ENCODE results near the gene TMCO4. TPM values are rescaled to one million over a fixed set of nuclear protein-coding genes. Genes with fewer than 3 reads are reported as not detected.
"Not testable (repeated sequence)": the region's sequence is repeated elsewhere in the genome, so short reads cannot be mapped to it uniquely, and the experiment has no call there.

TMCO4 gene
- total and polyA plus RNA-seq, 8 donors: 12.6 to 25.1 (median 17.3) TPM

DNA sequence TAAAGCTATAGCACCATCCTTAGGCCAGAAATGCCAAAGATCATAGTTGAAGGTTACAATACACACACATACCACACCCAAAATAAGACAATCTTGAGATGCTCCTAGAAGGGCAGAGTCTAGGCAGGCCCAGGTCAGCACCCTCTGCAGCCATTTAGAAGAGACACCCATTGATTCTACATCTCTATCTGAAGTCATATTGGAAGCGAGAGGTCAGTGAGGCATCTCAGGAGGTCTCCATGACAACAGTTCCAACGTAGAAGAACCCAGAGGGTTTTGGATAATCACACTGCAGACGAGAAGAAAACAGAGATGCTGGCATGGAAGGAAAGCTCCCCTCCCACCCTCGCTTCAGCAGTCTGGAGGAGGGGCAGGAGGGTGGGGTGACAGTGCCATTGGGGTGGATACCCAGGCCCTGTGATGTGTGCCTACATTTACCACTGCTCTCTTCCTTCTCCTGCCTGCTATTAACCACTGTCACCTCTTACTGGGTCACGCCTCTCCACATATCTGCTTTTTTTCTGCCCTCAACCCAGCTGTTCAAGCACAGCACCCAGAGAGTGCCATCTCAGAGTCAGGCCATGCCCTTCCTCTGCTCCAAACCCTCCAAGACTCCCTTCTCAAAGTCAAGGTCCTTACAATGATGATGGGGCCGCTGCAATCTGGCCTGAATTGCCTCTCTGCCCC is 6.2 kb downstream of the TMCO4 start:
- 86 to 89% methylated on average over 6 of the region's 6 CpGs for WGBS, 2 donors
- TF ChIP-seq, protein P1, sequence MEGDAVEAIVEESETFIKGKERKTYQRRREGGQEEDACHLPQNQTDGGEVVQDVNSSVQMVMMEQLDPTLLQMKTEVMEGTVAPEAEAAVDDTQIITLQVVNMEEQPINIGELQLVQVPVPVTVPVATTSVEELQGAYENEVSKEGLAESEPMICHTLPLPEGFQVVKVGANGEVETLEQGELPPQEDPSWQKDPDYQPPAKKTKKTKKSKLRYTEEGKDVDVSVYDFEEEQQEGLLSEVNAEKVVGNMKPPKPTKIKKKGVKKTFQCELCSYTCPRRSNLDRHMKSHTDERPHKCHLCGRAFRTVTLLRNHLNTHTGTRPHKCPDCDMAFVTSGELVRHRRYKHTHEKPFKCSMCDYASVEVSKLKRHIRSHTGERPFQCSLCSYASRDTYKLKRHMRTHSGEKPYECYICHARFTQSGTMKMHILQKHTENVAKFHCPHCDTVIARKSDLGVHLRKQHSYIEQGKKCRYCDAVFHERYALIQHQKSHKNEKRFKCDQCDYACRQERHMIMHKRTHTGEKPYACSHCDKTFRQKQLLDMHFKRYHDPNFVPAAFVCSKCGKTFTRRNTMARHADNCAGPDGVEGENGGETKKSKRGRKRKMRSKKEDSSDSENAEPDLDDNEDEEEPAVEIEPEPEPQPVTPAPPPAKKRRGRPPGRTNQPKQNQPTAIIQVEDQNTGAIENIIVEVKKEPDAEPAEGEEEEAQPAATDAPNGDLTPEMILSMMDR (IDR thresholded peaks at IDR 0.05): no peak
- no peak overlapping the region for H3K27ac ChIP-seq
- no peak for DNase-seq
- H3K4me1 ChIP-seq: no peaks in the 10 kb centered on the region
- H3K9me3 ChIP-seq: no peaks in the 10 kb centered on the region
- peaks cover 0 to 5% (median 0%) of the 10 kb centered on the region in 3 donors for H3K36me3 ChIP-seq
- H3K4me3 ChIP-seq: no peak overlapping the region
- H3K27me3 ChIP-seq: no peaks in the 10 kb centered on the region
- no peak for FAIRE-seq
- no peak for ATAC-seq
- intact Hi-C loops (cut with DNase I): no loop called here

DNA sequence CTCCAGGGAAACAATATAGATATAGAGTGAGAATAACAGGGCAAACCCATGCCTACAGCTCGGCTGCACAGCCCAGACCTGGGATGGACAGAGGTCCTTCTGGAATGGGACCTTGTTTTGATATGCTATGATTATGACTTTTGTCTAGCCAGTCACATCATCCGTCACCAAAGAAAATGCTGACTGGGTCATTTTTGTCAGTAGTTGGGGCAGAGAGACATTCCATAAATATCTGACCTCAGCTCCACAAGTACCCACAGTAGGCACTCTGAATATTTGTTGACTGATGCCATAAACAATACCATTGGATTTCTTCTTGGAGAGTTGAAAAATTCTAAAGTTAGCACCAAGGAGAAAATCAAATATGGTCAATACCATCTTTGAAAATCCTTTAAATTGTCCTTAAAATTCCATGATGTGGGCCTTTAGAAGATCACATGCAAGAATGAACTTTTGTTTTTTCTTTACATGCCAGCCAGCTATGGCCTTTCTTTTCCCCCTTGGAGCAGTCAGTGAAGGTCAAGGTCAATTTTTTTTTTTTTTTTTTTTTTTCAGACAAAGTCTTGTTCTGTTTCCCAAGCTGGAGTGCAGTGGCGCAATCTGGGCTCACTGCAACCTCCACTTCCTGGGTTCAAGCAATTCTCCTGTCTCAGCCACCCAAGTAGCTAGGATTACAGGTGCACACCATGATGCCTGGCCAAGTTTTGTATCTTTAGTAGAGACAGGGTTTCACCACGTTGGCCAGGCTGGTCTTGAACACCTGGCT is 7.3 kb downstream of the TMCO4 start:
- intact Hi-C loops (cut with DNase I): no loop called here
- FAIRE-seq (no peak), ATAC-seq (no peak), DNase-seq (no peak)
- H3K36me3 ChIP-seq: peaks cover 0 to 5% (median 0%) of the 10 kb centered on the region in 3 donors
- H3K9me3 ChIP-seq: no peaks in the 10 kb centered on the region
- H3K27ac ChIP-seq: no peak overlapping the region
- no peaks in the 10 kb centered on the region for H3K4me1 ChIP-seq
- H3K27me3 ChIP-seq: no peaks in the 10 kb centered on the region
- no peak overlapping the region for H3K4me3 ChIP-seq
- 85 to 95% methylated on average over 4 of the region's 4 CpGs for WGBS, 2 donors
- TF ChIP-seq, protein P1 (IDR thresholded peaks at IDR 0.05): no peak

DNA sequence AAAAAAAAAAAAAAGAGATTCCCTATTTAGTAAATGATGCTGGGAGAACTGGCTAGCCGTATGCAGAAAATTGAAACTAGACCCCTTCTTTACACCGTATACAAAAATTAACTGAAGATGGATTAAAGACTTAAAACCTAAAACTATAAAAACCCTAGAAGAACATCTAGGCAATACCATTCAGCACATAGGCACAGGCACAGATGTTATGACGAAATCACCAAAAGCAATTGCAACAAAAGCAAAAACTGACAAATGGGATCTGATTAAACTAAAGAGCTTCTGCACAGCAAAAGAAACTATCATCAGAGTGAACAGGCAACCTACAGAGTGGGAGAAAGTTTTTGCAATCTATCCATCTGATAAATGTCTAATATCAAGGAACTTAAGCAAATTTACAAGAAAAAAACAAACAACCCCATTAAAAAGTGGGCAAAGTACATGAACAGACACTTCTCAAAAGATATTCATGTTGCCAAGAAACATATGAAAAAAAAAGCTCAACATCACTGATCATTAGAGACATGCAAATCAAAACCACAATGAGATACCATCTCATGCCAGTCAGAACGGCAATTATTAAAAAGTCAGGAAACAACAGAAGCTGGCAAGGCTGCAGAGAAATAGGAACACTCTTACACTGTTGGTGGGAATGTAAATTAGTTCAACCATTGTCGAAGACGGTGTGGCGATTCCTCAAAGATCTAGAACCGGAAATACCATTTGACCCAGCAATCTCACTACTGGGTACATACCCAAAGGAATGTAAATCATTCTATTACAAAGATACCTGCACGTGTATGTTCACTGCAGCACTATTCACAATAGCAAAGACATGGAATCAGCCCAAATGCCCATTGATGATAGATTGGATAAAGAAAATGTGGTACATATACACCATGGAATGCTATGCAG is 9.4 kb downstream of the TMCO4 start:
- intact Hi-C loops (cut with DNase I); FAIRE-seq: not testable (repeated sequence)

DNA sequence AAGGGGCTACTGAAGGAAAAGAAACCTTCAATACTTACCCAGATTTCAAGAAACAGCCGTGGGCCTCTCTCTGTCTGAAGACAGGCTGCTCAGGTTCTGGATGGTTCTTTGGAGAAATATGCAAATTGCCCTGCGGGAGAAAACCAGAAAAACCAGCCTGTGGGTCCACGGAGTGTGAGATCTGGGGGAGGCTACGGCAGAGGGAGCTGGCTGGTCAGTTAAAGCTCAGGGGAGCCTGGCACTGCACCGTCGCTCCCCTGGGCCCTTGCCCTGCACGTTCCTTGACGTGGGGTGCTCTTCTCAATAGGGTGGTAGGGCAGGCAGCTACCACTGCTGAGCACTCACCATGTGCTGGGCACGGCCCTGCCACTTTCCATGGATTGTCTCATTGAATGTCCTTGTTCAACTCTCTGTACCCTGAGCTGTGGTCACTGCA is 12.7 kb downstream of the TMCO4 start:
- 24 to 25% methylated on average over 9 of the region's 9 CpGs for WGBS, 2 donors
- ATAC-seq (peak; percentile 53 to 94 (median 70)), DNase-seq (peak in 2 of 6 donors; percentile 26 to 43), FAIRE-seq (no peak)
- Histone ChIP-seq H3K36me3 (peaks cover 0 to 10% (median 0%) of the 10 kb centered on the region in 3 donors), H3K27ac (no peak overlapping the region), H3K9me3 (no peaks in the 10 kb centered on the region), H3K4me1 (peaks cover 0 to 4% (median 0%) of the 10 kb centered on the region in 3 donors), H3K4me3 (no peak overlapping the region), H3K27me3 (no peaks in the 10 kb centered on the region)
- intact Hi-C loops (cut with DNase I): no loop called here
- TF ChIP-seq, protein P1 (IDR thresholded peaks at IDR 0.05): no peak

More for the DNA sequence above, 9.4 kb downstream of the TMCO4 start:
- WGBS, 2 donors: 92 to 94% methylated on average over 9 of the region's 9 CpGs
- not testable (repeated sequence) for H3K27ac ChIP-seq, H3K27me3 ChIP-seq, H3K4me1 ChIP-seq, H3K9me3 ChIP-seq, H3K4me3 ChIP-seq, DNase-seq, ATAC-seq
- H3K36me3 ChIP-seq: peaks cover 0 to 10% (median 0%) of the 10 kb centered on the region in 3 donors

DNA sequence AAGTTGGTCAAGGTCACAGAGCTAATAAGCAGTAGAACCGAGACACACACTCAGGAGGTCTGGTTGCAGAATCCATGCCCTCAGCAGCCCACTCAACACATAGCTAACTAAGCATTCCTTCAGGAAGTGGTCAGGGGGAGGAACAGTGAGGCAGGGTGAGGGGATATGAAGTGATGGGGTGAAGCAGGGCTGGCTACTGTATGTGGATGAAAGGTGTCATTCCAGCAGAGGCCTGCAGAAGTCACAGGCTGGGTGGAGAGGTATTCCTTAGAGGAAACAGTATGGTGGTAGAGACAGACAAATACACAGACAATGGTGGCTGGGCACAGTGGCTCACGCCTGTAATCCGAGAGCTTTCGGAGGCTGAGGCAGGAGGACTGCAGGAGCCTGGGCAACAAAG is 14.1 kb downstream of the TMCO4 start:
- no peak for FAIRE-seq
- WGBS, 2 donors: 69 to 71% methylated on average over 4 of the region's 4 CpGs
- Histone ChIP-seq H3K27me3 (no peaks in the 10 kb centered on the region), H3K36me3 (peaks cover 0 to 10% (median 0%) of the 10 kb centered on the region in 3 donors), H3K27ac (no peak overlapping the region), H3K4me1 (peaks cover 0 to 4% (median 0%) of the 10 kb centered on the region in 3 donors), H3K4me3 (no peak overlapping the region), H3K9me3 (no peaks in the 10 kb centered on the region)
- ATAC-seq: no peak
- intact Hi-C loops (cut with DNase I): no loop called here
- no peak for DNase-seq
- TF ChIP-seq, protein P1 (IDR thresholded peaks at IDR 0.05): no peak
